Measurements from ENCODE around the gene LAMA3. TPM values are rescaled to one million over a fixed set of nuclear protein-coding genes. Genes with fewer than 3 reads are reported as not detected.

LAMA3 gene
- total RNA-seq, 1 donor from 2014 or later = 3.5 TPM

DNA sequence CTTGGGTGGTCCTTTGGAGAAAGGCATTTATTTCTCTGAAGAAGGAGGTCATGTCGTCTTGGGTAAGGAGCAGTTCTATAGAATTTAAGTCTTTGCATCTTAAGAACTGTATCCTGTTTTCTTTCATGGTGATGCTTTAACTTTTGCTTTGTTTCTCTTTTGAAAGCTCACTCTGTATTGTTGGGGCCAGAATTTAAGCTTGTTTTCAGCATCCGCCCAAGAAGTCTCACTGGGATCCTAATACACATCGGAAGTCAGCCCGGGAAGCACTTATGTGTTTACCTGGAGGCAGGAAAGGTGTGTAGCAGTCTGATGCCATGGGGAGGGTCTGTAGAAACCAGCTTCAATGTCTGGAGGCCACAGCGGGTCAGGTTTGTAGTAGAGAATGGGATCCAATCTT, 260.6 kb downstream of the LAMA3 start:
- H3K4me3 ChIP-seq = no peak overlapping the region
- TF ChIP-seq, protein P1, sequence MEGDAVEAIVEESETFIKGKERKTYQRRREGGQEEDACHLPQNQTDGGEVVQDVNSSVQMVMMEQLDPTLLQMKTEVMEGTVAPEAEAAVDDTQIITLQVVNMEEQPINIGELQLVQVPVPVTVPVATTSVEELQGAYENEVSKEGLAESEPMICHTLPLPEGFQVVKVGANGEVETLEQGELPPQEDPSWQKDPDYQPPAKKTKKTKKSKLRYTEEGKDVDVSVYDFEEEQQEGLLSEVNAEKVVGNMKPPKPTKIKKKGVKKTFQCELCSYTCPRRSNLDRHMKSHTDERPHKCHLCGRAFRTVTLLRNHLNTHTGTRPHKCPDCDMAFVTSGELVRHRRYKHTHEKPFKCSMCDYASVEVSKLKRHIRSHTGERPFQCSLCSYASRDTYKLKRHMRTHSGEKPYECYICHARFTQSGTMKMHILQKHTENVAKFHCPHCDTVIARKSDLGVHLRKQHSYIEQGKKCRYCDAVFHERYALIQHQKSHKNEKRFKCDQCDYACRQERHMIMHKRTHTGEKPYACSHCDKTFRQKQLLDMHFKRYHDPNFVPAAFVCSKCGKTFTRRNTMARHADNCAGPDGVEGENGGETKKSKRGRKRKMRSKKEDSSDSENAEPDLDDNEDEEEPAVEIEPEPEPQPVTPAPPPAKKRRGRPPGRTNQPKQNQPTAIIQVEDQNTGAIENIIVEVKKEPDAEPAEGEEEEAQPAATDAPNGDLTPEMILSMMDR (IDR thresholded peaks at IDR 0.05; ENCODE audit: borderline replicate concordance) = no peak
- intact Hi-C loops (cut with micrococcal nuclease) = no loop called here
- H3K27ac ChIP-seq (replicated peaks) = no peak overlapping the region
- H3K27me3 ChIP-seq (ENCODE audit: low read depth) = no peaks in the 10 kb centered on the region
- no peaks in the 10 kb centered on the region for H3K36me3 ChIP-seq
- H3K4me1 ChIP-seq = no peaks in the 10 kb centered on the region
- no peak for DNase-seq
- no peaks in the 10 kb centered on the region for H3K9me3 ChIP-seq (replicated peaks)

DNA sequence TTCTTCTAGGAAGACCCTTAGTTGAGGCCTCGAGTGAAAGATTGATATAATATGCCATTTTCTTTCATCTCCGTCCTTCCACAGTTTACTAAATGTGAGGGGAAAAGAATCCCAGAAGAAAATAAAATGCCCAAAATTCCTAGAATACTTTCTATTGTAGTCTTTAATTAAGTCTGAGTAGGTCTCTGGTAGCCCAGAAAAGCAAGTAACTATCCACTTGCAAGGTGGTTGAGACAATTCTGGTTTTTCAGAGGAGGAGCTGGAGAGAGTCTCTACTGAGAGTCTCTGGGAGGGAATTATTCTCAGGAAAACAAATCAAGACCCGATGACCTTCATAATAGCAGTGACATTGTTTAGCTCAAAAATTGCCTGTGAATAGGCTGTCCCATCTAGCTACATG, 261.4 kb downstream of the LAMA3 start:
- Histone ChIP-seq H3K4me1 (no peaks in the 10 kb centered on the region), H3K9me3 (replicated peaks) (no peaks in the 10 kb centered on the region), H3K27me3 (ENCODE audit: low read depth) (no peaks in the 10 kb centered on the region), H3K27ac (replicated peaks) (no peak overlapping the region), H3K4me3 (no peak overlapping the region), H3K36me3 (no peaks in the 10 kb centered on the region)
- intact Hi-C loops (cut with micrococcal nuclease) = no loop called here
- TF ChIP-seq, protein P1 (IDR thresholded peaks at IDR 0.05; ENCODE audit: borderline replicate concordance) = no peak
- no peak for DNase-seq

DNA sequence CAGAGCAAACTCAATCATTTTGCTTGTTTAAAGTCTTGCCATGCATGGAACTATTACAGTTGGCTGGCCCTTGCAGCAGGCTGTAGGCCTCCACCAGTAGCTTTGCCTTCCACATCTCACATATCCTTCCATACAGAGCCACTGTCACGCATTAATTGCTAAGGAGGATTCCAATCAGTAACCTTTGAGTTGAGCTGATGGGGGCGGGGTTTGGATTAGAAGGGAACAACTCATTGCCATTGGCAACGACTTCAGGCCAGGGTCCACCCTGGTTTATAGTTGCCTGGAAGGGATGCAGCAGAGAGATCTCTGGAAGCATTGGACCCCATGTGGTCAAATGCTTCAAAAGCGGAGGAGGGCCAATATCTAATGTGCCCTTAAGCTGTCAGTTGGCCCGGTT, 262.0 kb downstream of the LAMA3 start:
- TF ChIP-seq, protein P1 (IDR thresholded peaks at IDR 0.05; ENCODE audit: borderline replicate concordance) = no peak
- no peak overlapping the region for H3K4me3 ChIP-seq
- intact Hi-C loops (cut with micrococcal nuclease) = no loop called here
- no peaks in the 10 kb centered on the region for H3K9me3 ChIP-seq (replicated peaks)
- no peaks in the 10 kb centered on the region for H3K36me3 ChIP-seq
- H3K4me1 ChIP-seq = no peaks in the 10 kb centered on the region
- no peak for DNase-seq
- H3K27ac ChIP-seq (replicated peaks) = no peak overlapping the region
- no peaks in the 10 kb centered on the region for H3K27me3 ChIP-seq (ENCODE audit: low read depth)

DNA sequence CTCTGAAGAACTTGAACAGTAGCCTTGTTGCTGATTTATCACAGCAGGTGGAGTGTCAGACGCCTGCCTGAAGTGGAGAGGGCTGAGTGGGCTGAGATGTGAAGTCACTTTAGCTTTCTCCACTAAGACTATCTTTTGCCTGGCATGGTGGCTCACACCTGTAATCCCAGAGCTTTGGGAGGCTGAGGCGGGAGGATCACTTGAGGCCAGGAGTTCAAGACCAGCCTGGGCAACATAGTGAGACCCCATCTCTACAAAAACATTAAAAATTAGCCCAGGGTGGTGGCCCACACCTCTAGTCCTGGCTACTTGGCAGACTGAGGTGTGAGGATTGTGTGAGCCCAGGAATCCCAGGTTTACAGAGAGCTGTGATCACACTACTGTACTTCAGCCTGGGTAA, 264.7 kb downstream of the LAMA3 start:
- Histone ChIP-seq H3K27me3 (ENCODE audit: low read depth) (no peaks in the 10 kb centered on the region), H3K27ac (replicated peaks) (no peak overlapping the region), H3K36me3 (no peaks in the 10 kb centered on the region), H3K4me3 (no peak overlapping the region), H3K4me1 (peaks cover 10% of the 10 kb centered on the region), H3K9me3 (replicated peaks) (no peaks in the 10 kb centered on the region)
- intact Hi-C loops (cut with micrococcal nuclease) = no loop called here
- no peak for DNase-seq
- TF ChIP-seq, protein P1 (IDR thresholded peaks at IDR 0.05; ENCODE audit: borderline replicate concordance) = no peak

DNA sequence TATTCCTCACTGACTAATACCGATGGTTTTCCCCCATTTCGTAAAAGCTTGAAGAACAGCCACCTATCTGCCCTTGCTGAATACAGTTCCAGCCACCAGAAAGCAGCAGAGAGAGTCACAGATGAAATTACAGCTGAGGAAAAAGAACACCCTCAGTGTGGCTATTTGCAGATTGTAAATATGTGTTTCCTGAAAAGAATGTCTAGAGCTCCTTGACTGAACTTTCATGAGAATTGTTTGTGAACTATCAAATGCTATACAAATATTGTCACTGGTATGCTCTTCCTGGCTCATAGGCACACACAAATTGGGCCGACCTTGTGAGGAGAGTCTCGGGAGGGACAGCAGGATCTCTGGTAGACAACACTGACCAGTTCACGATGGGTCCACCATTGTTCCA, 267.2 kb downstream of the LAMA3 start:
- no peaks in the 10 kb centered on the region for H3K9me3 ChIP-seq (replicated peaks)
- no peaks in the 10 kb centered on the region for H3K36me3 ChIP-seq
- TF ChIP-seq, protein P1 (IDR thresholded peaks at IDR 0.05; ENCODE audit: borderline replicate concordance) = no peak
- intact Hi-C loops (cut with micrococcal nuclease) = no loop called here
- H3K4me1 ChIP-seq = peaks cover 10% of the 10 kb centered on the region
- DNase-seq = no peak
- no peak overlapping the region for H3K4me3 ChIP-seq
- no peaks in the 10 kb centered on the region for H3K27me3 ChIP-seq (ENCODE audit: low read depth)
- no peak overlapping the region for H3K27ac ChIP-seq (replicated peaks)

DNA sequence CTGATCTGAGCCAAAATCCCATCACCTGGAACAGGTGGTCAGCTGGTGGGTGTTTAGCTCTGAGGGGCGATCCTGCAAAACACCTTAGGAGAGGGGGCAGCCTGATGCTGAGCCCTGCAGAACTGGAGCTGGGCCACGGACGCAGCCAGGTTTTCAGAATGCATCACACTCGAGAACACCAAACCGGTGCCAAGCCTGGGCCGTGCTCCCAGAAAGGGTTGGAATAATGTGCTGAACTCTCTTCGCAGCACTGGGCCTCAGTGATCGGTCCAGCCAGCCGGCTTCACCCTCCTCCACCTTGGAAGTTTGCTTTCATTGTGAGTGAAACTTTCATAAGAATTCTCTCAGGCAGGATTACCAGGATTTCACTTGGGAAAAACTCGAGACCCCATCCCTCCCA, 268.8 kb downstream of the LAMA3 start:
- Histone ChIP-seq H3K27ac (replicated peaks) (peak overlapping the region; percentile 47), H3K4me1 (peaks cover 10% of the 10 kb centered on the region), H3K9me3 (replicated peaks) (no peaks in the 10 kb centered on the region), H3K36me3 (no peaks in the 10 kb centered on the region), H3K4me3 (no peak overlapping the region), H3K27me3 (ENCODE audit: low read depth) (no peaks in the 10 kb centered on the region)
- peak; percentile 82 for DNase-seq
- TF ChIP-seq, protein P1 (IDR thresholded peaks at IDR 0.05; ENCODE audit: borderline replicate concordance) = no peak
- intact Hi-C loops (cut with micrococcal nuclease) = no loop called here
